ENCODE measurements around the gene MYT1.

- TF ChIP-seq POLR2AphosphoS5 (IDR thresholded peaks at IDR 0.05) (no peak), CTCF (IDR thresholded peaks at IDR 0.05) (no peak)
Observed at GRCh38 chr20:64246616-64247306, 82.5 kb downstream of the MYT1 start.
